CD4-positive, alpha-beta T cell treated with Interleukin-12 subunit alpha and Interleukin-12 subunit beta, for 1 hour (primary cell): ENCODE results near the gene HRNR.

Experiments
- DNase-seq: peaks from one replicate; pipeline ENCODE4 v3.0.0-alpha.2; 2020

HRNR gene

GRCh38 chr1:152188673-152189591 lies 35.1 kb downstream of the HRNR start:
- DNase-seq: peak; percentile 78

DNA sequence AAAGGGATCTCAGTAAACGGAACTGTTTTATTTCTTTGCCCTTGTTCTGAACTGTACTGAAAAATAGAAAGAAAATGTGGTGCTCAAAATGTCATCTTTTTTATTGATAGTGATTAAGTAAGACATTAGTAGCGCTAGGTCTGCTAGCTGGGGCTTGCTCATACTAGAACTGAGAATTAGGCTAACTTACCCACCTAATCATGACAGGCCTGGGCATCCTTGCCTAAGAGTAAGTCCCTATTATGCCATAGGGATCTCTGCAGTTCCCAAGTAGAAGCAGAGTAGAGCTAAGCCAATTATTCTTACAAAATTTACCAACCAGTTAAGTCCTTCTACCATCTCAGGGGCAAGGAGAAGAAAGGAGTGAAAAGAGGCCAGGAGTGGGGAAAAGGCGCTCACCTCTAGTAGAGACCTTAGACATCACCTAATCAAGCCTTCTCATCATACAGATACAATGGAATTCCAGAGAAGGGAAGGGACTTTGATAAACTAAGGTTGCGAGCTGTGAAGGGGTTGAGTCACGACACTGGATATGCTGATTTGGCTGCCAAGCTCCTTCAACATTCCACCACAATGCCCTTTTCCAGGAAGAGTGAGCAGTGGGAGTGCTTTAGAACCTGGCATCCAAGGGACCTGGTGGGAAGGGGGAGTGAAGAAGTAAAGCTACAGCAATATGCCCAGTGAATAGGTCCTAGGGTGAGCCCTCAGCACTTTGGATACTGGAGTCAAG lies 37.3 kb downstream of the HRNR start:
- DNase-seq: no peak

GRCh38 chr1:152185544-152186391 lies 38.2 kb downstream of the HRNR start:
- DNase-seq: peak; percentile 64

- DNase-seq: no peak
Observed at GRCh38 chr1:152182944-152183361, 41.0 kb downstream of the HRNR start.

- DNase-seq: peak; percentile 17
Observed at GRCh38 chr1:152182431-152182830, 41.6 kb downstream of the HRNR start.

DNA sequence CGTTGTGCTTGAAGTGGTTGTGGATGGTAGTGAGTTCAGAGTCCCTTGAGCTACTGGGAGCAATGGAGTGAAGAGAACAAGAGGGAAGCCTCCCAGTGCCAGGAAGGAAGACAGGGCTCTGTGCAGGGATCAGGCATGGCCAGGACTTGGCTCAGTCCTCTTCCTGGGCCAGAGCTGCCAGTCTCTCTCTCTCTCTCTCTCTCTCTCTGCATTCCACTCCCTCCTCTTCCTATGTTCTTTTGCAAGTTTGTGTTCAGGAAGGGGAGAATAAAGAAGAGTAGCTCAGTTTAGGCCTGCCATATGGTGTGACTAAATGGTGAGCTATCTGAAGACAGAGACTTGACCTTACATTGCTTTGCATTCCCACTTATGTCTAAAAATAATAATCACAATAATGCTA lies 44.4 kb downstream of the HRNR start:
- no peak for DNase-seq

GRCh38 chr1:152170287-152170905 lies 53.6 kb downstream of the HRNR start:
- no peak for DNase-seq

DNA sequence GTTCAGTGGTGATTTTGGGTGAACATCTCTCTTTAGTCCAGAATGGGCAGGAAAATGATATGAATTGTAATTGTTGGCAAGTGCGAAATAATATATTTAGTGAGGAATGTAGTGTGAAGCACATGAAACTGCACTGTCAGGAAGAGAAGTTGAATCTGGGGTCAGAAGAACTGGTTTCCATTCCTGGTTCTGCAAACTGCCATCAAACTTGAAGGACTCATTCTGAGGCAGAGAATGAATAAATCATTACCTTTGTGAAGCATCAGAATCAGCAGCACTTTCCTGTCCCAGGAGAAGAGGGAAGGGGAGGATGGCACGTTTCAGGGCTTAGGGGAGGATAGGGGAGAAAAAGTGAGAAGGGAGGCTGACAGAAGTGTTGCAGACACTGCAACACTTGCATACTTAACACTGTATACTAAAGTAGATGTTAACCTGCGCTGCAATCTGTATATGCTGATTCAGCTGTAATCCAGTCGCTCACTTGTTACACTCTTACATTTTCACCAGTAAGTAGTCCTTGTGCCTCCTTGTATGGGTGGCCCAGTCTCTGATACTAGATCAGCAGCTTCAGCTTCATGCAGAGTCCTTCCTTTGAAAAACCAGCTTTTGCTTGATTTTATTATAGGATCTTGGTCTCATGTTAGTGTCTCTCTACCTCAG lies 54.5 kb downstream of the HRNR start:
- DNase-seq: no peak

- DNase-seq: no peak
Observed at GRCh38 chr1:152168535-152168868, 55.5 kb downstream of the HRNR start.

DNA sequence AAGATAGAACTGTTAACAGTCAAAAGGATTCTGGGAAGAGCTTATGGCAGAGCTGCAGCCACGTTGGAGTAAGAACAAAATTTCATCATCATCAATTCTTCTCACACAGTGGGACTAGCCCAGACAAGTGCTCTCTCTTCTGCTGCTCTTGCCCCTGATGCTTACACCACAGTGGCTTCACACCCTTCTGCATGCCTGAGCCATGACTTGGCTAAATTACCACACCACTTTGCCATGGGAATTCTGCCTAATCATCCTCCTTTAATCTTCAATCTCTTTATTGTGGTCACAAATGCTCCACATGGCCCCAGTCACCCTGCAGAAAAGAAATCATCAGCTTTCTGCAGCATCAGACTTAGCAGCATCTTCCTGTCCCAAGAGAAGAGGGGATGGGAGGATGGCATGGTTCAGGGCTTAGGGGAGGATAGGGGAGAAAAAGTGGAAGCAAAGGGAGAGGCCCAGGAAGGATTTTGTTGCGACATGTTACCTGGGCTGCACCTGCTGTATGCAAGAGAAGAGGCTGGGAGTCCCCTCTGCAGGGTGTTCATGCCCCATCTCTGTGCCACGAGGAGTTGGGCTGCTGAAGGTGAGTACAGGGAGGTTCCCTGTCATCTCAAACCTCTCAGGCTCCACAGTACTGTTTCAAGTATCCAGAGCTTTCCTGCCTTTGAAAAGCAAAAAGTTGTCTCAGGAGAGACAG lies 56.0 kb downstream of the HRNR start:
- no peak for DNase-seq

- no peak for DNase-seq
Observed at GRCh38 chr1:152166966-152167365, 57.0 kb downstream of the HRNR start.

DNA sequence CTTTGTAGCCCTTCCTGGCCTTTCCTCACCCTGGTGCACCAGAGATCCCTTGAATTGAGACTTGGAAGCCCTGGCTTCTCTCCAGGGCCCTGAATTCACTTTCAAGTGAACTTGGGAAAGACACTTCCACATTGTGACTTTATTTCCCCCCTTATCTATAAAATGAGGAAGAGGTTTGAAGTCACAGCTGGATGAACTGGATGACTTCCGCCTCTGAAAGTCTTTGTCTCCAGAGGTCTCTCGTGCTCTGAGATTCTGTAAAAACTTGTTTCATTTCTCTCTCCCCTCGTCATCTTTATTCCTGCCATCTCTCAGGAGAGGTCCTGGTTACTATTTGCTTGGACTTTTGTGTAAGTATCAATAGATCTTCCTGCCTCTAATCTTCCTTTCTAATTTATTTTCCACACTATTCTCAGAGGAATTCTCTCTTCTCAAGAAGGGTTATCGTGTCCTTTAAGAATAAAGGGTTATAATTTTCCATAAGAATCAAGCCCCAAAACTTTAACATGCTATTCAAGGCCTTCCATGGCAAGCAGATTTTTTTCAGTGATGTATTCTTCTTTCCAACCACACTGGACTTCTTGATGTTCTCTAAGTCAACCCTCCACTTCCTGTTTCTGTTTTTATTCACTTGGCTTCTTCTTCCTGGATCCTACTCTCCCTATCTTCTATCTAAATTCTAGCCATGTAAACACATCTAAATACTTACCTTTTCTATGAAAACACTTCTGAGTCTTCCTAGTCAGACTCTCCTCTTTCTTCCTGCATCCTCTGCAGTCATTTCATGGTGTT lies 58.5 kb downstream of the HRNR start:
- no peak for DNase-seq

GRCh38 chr1:152164517-152165136 lies 59.4 kb downstream of the HRNR start:
- DNase-seq: no peak

- DNase-seq: no peak
Observed at GRCh38 chr1:152162792-152163463, 61.1 kb downstream of the HRNR start.
